ENCODE results near the gene AWAT2.
"Not testable (repeated sequence)": the region's sequence is repeated elsewhere in the genome, so short reads cannot be mapped to it uniquely, and the experiment has no call there.

Gene AWAT2

GRCh38 chrX:70041993-70042392 is 7.7 kb downstream of the AWAT2 start:
- DNase-seq (ENCODE audit: low spot score): no peak

GRCh38 chrX:70039758-70040157 is 10.0 kb downstream of the AWAT2 start:
- DNase-seq (ENCODE audit: low spot score): no peak

- DNase-seq (ENCODE audit: low spot score): no peak
Observed at GRCh38 chrX:70038951-70039350, 10.8 kb downstream of the AWAT2 start.

- no peak for DNase-seq (ENCODE audit: low spot score)
Observed at GRCh38 chrX:70038515-70038914, 11.2 kb downstream of the AWAT2 start.

- no peak for DNase-seq (ENCODE audit: low spot score)
Observed at GRCh38 chrX:70034646-70035045, 15.1 kb downstream of the AWAT2 start.

- DNase-seq (ENCODE audit: low spot score): no peak
Observed at GRCh38 chrX:70033348-70034051, 16.2 kb downstream of the AWAT2 start.

DNA sequence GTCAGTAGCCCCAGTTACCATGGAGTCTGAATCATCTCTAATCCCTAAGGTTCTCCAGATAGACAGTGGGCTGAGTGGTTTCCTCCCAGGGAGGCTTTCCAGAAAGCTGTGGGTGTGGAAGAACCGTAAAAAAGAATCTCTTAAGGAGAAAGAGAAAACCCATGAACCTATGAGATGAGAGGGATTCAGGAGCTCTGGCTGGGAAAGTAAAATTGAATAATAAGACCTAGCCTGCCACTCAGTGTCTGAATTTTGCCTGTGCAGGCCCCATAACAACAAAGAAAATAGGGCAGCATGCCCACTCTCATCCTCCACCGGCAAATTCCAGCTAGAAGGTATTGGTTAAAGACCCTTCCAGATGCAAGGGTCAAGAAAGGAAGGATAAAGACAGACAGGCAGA is 16.9 kb downstream of the AWAT2 start:
- no peak for DNase-seq (ENCODE audit: low spot score)

GRCh38 chrX:70030301-70030767 is 19.4 kb downstream of the AWAT2 start:
- DNase-seq (ENCODE audit: low spot score): peak; percentile 28

GRCh38 chrX:70029863-70030262 is 19.9 kb downstream of the AWAT2 start:
- DNase-seq (ENCODE audit: low spot score): no peak

GRCh38 chrX:70026851-70027200 is 22.9 kb downstream of the AWAT2 start:
- DNase-seq (ENCODE audit: low spot score): no peak

- no peak for DNase-seq (ENCODE audit: low spot score)
Observed at GRCh38 chrX:70026112-70026850, 23.5 kb downstream of the AWAT2 start.

- DNase-seq (ENCODE audit: low spot score): no peak
Observed at GRCh38 chrX:70025464-70025863, 24.3 kb downstream of the AWAT2 start.

DNA sequence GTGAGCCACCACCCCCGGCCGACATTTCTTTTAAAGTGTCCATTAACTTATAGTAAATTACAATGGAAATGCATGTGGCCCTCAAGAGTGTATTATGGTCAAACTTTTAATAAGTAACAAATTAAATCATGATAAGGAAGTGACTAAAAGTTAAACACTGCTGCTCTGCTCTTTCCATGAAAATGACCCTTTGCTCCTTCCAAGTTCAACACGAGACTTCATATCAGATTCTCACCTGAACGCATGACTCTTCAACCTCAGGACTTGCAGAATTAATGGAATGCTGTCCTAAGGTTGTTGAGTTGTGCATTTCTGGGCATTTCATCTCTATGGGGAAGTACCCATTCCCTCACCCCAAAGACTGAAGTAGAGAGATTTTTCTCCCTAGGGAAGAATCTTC is 27.1 kb downstream of the AWAT2 start:
- DNase-seq (ENCODE audit: low spot score): no peak

DNA sequence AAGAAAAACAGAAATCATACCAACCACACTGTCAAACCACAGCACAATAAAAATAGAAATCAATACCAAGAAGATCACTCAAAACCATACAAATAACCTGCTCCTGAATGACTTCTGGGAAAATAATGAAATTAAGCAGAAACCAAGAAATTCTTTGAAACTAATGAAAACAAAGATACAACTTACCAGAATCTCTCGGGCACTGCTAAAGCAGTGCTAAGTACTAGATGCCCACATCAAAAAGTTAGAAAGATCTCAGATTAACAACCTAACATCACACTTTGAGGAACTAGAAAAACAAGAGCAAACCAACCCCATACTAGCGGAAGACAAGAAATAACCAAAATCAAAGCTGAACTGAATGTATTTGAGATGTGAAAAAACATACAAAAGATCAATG is 33.2 kb downstream of the AWAT2 start:
- no peak for DNase-seq (ENCODE audit: low spot score)

DNA sequence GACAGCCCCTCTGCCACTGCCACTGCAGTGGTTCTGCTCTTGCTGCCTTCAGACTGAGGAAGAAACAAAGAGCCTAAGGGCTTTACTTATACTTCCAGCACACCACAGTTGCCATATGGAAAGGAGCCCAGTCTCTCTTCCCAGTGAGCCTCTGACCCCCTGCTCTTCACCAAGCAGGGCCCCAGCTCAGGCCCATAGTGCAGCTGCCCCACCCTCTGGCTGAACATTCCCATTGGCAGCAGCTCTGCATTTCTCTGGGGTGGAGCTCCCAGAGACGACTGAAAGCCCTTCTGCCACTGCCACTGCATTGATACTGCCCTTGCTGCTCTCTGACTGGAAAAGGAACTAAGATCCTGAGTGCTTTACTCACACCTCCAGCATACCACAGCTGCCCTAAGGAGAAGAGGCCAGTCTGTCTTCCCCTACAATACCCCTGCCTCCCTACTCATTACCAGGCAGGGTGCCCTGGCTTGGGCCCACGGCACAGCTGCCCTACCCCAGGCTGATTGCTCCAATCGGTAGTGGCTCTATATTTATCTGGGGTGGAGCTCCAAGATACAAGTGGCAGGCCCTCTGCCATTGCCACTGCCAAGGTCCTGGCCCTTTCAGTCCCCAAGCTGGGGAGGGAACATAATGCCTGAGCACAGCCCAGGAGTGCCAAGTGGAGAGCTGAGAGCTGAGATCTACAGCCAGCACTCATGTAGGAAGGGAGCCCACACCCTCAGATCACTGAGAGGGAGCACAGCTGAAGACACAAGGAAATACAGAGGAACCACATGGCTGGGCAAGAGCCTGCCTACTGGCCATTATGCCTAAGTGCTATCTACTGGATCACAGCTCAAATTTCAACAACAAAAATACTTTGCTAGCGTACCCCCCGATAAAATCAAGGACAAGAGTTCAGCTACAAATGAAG is 36.0 kb downstream of the AWAT2 start:
- DNase-seq (ENCODE audit: low spot score): no peak

DNA sequence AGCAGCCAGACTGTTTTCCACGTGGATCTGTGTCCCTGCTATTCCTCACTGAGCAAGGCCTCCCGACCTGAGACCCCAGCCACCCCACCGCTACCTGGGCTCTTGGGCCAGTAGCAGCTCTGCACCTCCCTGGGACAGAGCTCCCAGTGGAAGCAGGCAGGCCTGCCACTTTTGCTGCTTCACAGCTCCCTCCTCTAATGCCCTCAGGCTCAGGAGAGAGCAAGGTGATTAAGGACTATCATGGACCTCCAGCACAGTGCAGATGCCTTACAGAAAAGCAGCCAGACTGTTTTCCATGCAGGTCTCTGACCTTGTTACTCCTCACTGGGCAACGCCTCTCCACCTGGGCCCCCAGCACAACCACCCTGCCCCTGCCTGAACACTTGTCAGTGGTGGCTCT is 37.0 kb downstream of the AWAT2 start:
- no peak for DNase-seq (ENCODE audit: low spot score)

GRCh38 chrX:70009970-70010369 is 39.8 kb downstream of the AWAT2 start:
- no peak for DNase-seq (ENCODE audit: low spot score)

DNA sequence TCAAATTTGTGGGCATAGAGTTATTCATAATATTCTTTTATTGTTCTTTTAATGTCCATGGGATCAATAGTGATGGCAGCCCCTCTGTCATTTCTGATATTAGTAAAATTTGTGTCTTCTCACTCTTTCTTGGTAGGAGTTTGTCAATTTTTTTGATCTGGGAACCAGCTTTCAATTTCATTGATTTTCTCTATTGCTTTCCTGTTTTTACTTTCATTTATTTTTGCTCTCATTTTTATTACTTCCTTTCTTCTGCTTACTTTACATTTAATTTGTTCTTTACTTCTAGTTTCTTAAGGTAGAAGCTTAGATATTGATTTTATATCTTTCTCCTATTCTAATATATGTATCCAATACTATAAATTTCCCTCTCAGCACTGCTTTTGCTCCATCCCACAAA is 40.7 kb downstream of the AWAT2 start:
- DNase-seq (ENCODE audit: low spot score): no peak

DNA sequence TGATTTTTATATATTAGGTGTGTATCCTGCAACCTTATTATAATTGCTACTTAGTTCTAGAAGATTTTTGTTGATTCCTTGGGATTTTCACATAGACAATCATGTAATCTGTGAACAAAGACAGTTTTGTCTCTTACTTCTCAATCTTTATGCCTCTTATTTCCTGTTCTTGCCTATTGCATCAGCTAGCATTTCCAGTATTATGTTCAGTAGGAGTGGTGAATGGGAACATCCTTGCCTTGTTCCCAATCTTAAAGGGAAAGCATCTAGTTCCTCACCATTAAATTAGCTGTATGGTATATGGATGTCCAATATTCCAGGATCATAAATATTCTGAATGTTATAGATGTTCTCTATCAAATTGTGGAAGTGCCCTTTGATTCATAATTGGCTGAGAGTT is 41.8 kb downstream of the AWAT2 start:
- DNase-seq (ENCODE audit: low spot score): no peak

DNA sequence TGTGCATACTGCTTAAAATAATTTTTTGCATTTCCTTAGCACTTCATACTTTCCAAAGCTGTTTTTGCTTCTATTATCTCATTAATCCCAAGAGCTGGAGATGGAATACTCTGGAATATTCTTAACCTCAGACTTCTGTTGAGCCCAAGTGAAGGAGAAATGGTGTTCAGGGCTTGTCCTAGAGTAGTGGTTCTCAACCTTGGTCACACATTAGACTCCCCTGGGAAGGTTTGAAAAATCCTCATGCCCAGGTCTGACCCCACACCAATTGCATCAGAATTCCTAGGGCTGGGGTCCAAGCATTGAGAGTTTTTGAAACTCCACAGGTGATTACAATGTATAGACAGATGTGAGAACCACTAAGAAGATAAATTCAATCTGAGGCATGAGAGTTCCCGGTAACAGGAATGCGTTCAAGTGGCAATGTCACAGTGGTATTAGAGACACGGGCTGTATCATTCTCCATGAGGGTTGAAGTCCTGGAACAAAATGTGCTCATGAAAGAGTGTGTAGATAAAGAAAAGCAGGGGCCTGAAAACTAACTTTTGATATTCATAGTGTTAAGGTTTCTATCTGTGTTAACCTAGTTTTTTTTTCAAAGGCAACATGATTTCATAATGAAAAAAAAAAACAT is 47.9 kb downstream of the AWAT2 start:
- DNase-seq (ENCODE audit: low spot score): no peak

DNA sequence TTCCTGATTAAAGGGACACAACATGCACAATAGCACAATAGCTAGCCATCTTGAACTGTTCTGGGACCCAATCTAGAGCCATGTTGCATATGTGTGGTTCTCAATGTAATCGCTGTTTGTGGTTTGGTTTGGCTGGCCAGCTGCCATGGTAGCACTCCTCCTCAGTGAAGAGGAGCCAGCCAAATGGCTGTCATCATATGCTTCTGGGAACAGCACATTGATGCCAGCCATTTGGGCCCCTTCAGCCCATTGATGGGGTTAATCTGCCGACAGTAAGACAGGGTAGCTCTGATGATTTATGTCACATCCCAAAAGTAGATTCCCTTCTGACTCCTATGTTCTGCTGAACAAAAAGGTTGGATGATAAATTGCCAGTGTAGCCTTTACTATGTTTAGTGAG is 48.5 kb downstream of the AWAT2 start:
- DNase-seq (ENCODE audit: low spot score): no peak

DNA sequence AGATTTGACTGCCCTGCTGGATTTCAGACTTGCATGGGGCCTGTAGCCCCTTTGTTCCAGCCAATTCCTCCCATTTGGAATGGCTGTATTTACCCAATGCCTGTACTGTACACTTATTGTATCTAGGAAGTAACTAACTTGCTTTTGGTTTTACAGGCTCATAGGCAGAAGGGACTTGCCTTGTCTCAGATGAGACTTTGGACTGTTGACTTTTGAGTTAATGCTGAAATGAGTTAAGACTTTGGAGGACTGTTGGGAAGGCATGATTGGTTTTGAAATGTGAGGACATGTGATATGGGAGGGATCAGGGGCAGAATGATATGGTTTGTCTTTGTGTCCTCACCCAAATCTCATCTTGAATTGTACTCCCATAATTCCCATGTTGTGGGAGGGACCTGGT is 51.4 kb downstream of the AWAT2 start:
- not testable (repeated sequence) for DNase-seq (ENCODE audit: low spot score)

All from hematopoietic multipotent progenitor cell treated with erythropoietin and hydrocortisone succinate and interleukin-3 and kit ligand, for 17 days (in vitro differentiated cells).